Calu3 (cell line): Measurements from ENCODE around the gene PLEKHG2. TPM values are rescaled to one million over a fixed set of nuclear protein-coding genes. Genes with fewer than 3 reads are reported as not detected.

ENCODE experiments used
- BruUV-seq: library from RNA; stranded (reverse); fragments of 400-500 nt; replicated peaks from 2 replicates; lab custom pipeline; 2021; lab: Mats Ljungman, UMichigan
- CTCF ChIA-PET: fragments of 300-600 bp; sonication (Branson Sonifier 250); formaldehyde crosslinking; loops from one replicate; lab custom pipeline; 2022; ENCODE audit warnings: antibody characterized with exemption; lab: Charles Lee
- DNase-seq: peaks from one replicate; pipeline ENCODE4 v3.0.0; 2022
- H3K27ac Mint-ChIP-seq: one replicate; pipeline ENCODE4 v1.8.0; 2022; ENCODE audit warnings: mixed read lengths; ENCODE audit not compliant: unreplicated experiment
- H3K27me3 Mint-ChIP-seq: one replicate; pipeline ENCODE4 v1.8.0; 2022; ENCODE audit warnings: mixed read lengths; ENCODE audit not compliant: unreplicated experiment
- H3K36me3 Mint-ChIP-seq: one replicate; pipeline ENCODE4 v1.8.0; 2022; ENCODE audit warnings: mild to moderate bottlenecking, moderate library complexity, mixed read lengths; ENCODE audit not compliant: insufficient read depth, unreplicated experiment
- H3K4me1 Mint-ChIP-seq: one replicate; pipeline ENCODE4 v1.8.0; 2022; ENCODE audit warnings: mild to moderate bottlenecking, low read depth, mixed read lengths; ENCODE audit not compliant: unreplicated experiment
- H3K4me3 Mint-ChIP-seq: one replicate; pipeline ENCODE4 v1.8.0; 2022; ENCODE audit warnings: mild to moderate bottlenecking, low read depth, moderate library complexity, mixed read lengths; ENCODE audit not compliant: unreplicated experiment
- H3K9me3 Mint-ChIP-seq: one replicate; pipeline ENCODE4 v1.8.0; 2022; ENCODE audit warnings: low read depth, mixed read lengths; ENCODE audit not compliant: unreplicated experiment
- CTCF ChIP-seq: fragments of 200-600 bp; IDR thresholded peaks from one replicate; pipeline ENCODE4 v1.8.0; 2022; ENCODE audit warnings: antibody characterized with exemption; ENCODE audit not compliant: unreplicated experiment
- intact Hi-C: fragments of 100-400 bp; cut with micrococcal nuclease; formaldehyde crosslinking; loops from one replicate; pipeline ENCODE4 v1.10.0; 2022; ENCODE audit not compliant: unreplicated experiment
- microRNA-seq: library from miRNA; unstranded; fragments of <30 nt; microRNA quantifications from one replicate; pipeline ENCODE4 v1.2.0, GENCODE V29; 2022
- total RNA-seq: library from RNA; stranded (reverse); gene quantifications from 2 replicates; pipeline ENCODE4 v1.2.3, GENCODE V29; 2022

Gene PLEKHG2
- total RNA-seq, 1 experiment from 2014 or later = 65.3 TPM

- intact Hi-C loops = no loop called here
- no peak overlapping the region for H3K27ac Mint-ChIP-seq
- BruUV-seq = no TSS peak
- CTCF ChIA-PET = interaction anchor here (0.6 to 2.4 kb wide), 4 partner anchors 23 to 198 kb away, joined by 3 to 21 read pairs (median 4); partner anchors contain the start of gene EID2B
- no peaks in the 10 kb centered on the region for H3K4me1 Mint-ChIP-seq
- H3K27me3 Mint-ChIP-seq = no peaks in the 10 kb centered on the region
- H3K9me3 Mint-ChIP-seq = no peaks in the 10 kb centered on the region
- H3K4me3 Mint-ChIP-seq = no peak overlapping the region
- no peak for DNase-seq
- peaks cover 74% of the 10 kb centered on the region for H3K36me3 Mint-ChIP-seq
- no peak for TF ChIP-seq CTCF
Measured at GRCh38 chr19:39473443-39473960, 61.0 kb downstream of the PLEKHG2 start.

GRCh38 chr19:39474139-39474620 lies 61.7 kb downstream of the PLEKHG2 start:
- peak; percentile 80 for DNase-seq
- BruUV-seq = no TSS peak

GRCh38 chr19:39475748-39476147 lies 63.3 kb downstream of the PLEKHG2 start:
- Mint-ChIP-seq H3K27me3 (no peaks in the 10 kb centered on the region), H3K27ac (no peak overlapping the region), H3K4me3 (no peak overlapping the region), H3K36me3 (peaks cover 59% of the 10 kb centered on the region), H3K9me3 (no peaks in the 10 kb centered on the region), H3K4me1 (peaks cover 14% of the 10 kb centered on the region)
- TF ChIP-seq CTCF = no peak
- no peak for DNase-seq
- CTCF ChIA-PET = interaction anchor here (1.1 to 2.4 kb wide), 2 partner anchors 58 to 84 kb away, joined by 4 to 21 read pairs; partner anchors contain the start of genes EID2B and MED29
- intact Hi-C loops = loop anchor here (2.0 kb wide), 1 partner anchor 57 kb away; the partner anchor contains the start of gene EID2B
- no TSS peak for BruUV-seq

More at GRCh38 chr19:39474139-39474620, 61.7 kb downstream of the PLEKHG2 start:
- H3K36me3 Mint-ChIP-seq = peaks cover 67% of the 10 kb centered on the region
- no peaks in the 10 kb centered on the region for H3K27me3 Mint-ChIP-seq
- H3K9me3 Mint-ChIP-seq = no peaks in the 10 kb centered on the region
- CTCF ChIA-PET = interaction anchor here (0.6 to 2.4 kb wide), 7 partner anchors 11 to 198 kb away, joined by 3 to 21 read pairs (median 4); partner anchors contain the start of gene EID2B
- H3K4me3 Mint-ChIP-seq = no peak overlapping the region
- intact Hi-C loops = loop anchor here (2.0 kb wide), 1 partner anchor 59 kb away; the partner anchor contains the start of gene EID2B
- peak; percentile 94 for TF ChIP-seq CTCF
- no peaks in the 10 kb centered on the region for H3K4me1 Mint-ChIP-seq
- peak overlapping the region; percentile 39 for H3K27ac Mint-ChIP-seq

Small RNAs within 50 kb of the gene (microRNA-seq; reads per million reads assigned to microRNA genes)
- not detected for gene MIR4530

Other genes starting within 250 kb of the PLEKHG2 start
- 2.0 and 2.1 TPM in 2 replicates for gene NCCRP1, start 215.7 kb upstream of the PLEKHG2 start, total RNA-seq
- gene SYCN, start 208.4 kb upstream of the PLEKHG2 start, total RNA-seq = not detected in 2 replicates
- not detected in 2 replicates for gene IFNL3, start 167.7 kb upstream of the PLEKHG2 start, total RNA-seq
- gene IFNL4, start 163.8 kb upstream of the PLEKHG2 start, total RNA-seq = not detected in 2 replicates
- gene IFNL2, start 144.3 kb upstream of the PLEKHG2 start, total RNA-seq = not detected in 2 replicates
- 1.0 and 1.1 TPM in 2 replicates for gene IFNL1, start 116.3 kb upstream of the PLEKHG2 start, total RNA-seq
- gene LRFN1, start 91.8 kb upstream of the PLEKHG2 start, total RNA-seq = 4.0 and 5.6 TPM in 2 replicates
- gene GMFG, start 76.6 kb upstream of the PLEKHG2 start, total RNA-seq = not detected in 2 replicates
- gene SAMD4B, start 70.2 kb upstream of the PLEKHG2 start, total RNA-seq = 214 and 237 TPM in 2 replicates
- gene PAF1, start 21.6 kb upstream of the PLEKHG2 start, total RNA-seq = 64.3 and 72.7 TPM in 2 replicates
- gene MED29, start 21.3 kb upstream of the PLEKHG2 start, total RNA-seq = 56.8 and 66.6 TPM in 2 replicates
- gene ZFP36, start 5.8 kb upstream of the PLEKHG2 start, total RNA-seq = 70.8 and 107 TPM in 2 replicates
- 1,912 and 1,929 TPM in 2 replicates for gene RPS16, start 23.3 kb downstream of the PLEKHG2 start, total RNA-seq
- 158 and 189 TPM in 2 replicates for gene SUPT5H, start 32.9 kb downstream of the PLEKHG2 start, total RNA-seq
- 110 and 116 TPM in 2 replicates for gene TIMM50, start 68.2 kb downstream of the PLEKHG2 start, total RNA-seq
- 0.19 and 0.42 TPM in 2 replicates for gene DLL3, start 86.3 kb downstream of the PLEKHG2 start, total RNA-seq
- gene SELENOV, start 102.5 kb downstream of the PLEKHG2 start, total RNA-seq = not detected in 2 replicates
- 2.4 and 3.3 TPM in 2 replicates for gene EID2B, start 120.2 kb downstream of the PLEKHG2 start, total RNA-seq
- 14.6 and 17.5 TPM in 2 replicates for gene EID2, start 127.5 kb downstream of the PLEKHG2 start, total RNA-seq
- gene LGALS13, start 189.9 kb downstream of the PLEKHG2 start, total RNA-seq = not detected in 2 replicates
- not detected in 2 replicates for gene LGALS16, start 243.2 kb downstream of the PLEKHG2 start, total RNA-seq